ENCODE data around the gene KCNH6. TPM values are rescaled to one million over a fixed set of nuclear protein-coding genes. Genes with fewer than 3 reads are reported as not detected.

Gene KCNH6
- polyA plus RNA-seq, 10 donors, result 0.06 to 0.10 TPM; not detected in 8

- DNase-seq, result no peak
Measured at GRCh38 chr17:63483655-63484575, 39.2 kb upstream of the KCNH6 start.

GRCh38 chr17:63486317-63487013 lies 36.7 kb upstream of the KCNH6 start:
- no peak for DNase-seq

DNA sequence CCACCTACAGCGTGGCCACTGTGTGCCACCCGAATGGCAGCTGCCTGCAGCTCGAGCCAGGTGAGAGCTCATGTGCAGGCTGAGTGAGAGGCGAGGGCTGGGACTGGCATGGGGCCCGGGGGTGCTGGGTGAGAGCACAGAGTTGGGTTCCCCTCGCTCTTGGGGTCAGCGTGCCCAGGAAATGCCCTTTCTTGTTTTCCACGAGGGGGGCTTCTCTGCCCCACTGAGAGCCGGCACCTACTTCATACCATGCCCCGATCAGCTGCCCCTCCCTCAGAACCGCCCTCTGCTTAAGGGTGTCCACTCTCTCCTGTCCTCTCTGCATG lies 36.2 kb upstream of the KCNH6 start:
- no peak for DNase-seq

DNA sequence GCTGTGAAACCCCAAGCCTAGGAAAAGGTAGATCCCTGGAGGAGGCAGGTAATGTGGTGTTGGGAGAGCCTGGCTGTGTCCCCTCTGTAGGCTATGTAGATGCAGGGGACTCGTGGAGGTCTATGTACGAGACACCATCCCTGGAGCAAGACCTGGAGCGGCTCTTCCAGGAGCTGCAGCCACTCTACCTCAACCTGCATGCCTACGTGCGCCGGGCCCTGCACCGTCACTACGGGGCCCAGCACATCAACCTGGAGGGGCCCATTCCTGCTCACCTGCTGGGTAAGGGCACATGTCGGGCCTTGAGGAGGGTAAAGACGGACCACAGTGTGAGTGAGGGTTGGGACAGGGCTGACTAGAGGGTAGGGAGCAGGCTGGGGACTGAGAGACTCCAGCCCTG lies 34.3 kb upstream of the KCNH6 start:
- DNase-seq, result no peak

- DNase-seq, result no peak
Measured at GRCh38 chr17:63489291-63489690, 33.9 kb upstream of the KCNH6 start.

- no peak for DNase-seq
Measured at GRCh38 chr17:63490329-63490728, 32.8 kb upstream of the KCNH6 start.

DNA sequence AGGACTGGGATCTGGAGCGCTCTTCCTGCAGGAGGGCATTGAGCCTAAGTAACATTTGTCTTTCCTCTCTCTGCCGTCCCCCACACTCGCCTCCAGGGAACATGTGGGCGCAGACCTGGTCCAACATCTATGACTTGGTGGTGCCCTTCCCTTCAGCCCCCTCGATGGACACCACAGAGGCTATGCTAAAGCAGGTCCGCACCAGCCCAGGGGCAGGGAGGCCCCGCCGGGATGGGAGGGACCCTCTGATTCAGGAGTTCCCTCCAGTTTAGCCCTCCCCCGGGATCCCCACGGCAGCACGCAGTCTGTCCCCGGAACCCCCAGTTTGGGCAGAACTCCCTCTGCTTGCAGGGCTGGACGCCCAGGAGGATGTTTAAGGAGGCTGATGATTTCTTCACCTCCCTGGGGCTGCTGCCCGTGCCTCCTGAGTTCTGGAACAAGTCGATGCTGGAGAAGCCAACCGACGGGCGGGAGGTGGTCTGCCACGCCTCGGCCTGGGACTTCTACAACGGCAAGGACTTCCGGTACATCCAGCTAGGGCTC lies 32.2 kb upstream of the KCNH6 start:
- DNase-seq, result no peak

- DNase-seq, result no peak
Measured at GRCh38 chr17:63491413-63491812, 31.7 kb upstream of the KCNH6 start.

GRCh38 chr17:63491977-63492618 lies 31.1 kb upstream of the KCNH6 start:
- DNase-seq, result no peak

- no peak for DNase-seq
Measured at GRCh38 chr17:63492940-63493339, 30.2 kb upstream of the KCNH6 start.

DNA sequence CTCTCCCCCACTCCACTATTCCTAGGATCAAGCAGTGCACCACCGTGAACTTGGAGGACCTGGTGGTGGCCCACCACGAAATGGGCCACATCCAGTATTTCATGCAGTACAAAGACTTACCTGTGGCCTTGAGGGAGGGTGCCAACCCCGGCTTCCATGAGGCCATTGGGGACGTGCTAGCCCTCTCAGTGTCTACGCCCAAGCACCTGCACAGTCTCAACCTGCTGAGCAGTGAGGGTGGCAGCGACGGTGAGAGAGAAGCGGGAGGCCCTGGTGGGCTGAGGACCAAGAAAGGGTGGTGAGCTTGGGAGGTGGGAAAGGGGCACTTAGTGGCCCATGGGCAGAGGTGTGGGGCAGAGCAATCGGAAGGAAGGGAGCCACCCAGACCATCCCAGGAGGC lies 29.7 kb upstream of the KCNH6 start:
- DNase-seq, result no peak

DNA sequence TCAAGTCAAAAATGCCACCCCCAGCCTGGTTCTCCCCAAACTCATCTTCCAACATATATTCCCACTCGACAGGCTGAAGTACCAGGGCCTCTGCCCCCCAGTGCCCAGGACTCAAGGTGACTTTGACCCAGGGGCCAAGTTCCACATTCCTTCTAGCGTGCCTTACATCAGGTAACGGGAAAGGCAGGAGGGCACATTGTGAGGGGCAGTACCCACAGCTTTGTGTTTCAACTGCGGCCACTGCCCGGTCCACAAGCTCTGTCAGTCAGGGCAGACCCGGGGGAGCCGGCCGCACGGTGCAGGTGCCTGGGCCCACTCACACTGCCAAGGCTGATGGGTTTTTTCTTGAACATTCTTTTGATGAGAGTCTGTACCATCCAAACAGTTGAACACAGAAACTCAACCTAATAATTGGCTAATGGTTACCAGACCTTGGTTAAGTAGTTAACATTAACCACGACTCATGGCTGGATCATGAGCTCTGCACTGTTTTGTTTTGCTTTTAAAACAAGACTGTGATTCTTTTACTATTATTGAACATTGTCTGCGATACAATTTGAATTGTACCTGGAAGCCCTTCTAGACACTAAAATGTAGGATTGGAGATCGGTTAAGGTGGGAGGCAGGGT lies 28.7 kb upstream of the KCNH6 start:
- DNase-seq, result no peak

GRCh38 chr17:63495491-63495890 lies 27.7 kb upstream of the KCNH6 start:
- peak in 1 of 3 donors; percentile 25 for DNase-seq

DNA sequence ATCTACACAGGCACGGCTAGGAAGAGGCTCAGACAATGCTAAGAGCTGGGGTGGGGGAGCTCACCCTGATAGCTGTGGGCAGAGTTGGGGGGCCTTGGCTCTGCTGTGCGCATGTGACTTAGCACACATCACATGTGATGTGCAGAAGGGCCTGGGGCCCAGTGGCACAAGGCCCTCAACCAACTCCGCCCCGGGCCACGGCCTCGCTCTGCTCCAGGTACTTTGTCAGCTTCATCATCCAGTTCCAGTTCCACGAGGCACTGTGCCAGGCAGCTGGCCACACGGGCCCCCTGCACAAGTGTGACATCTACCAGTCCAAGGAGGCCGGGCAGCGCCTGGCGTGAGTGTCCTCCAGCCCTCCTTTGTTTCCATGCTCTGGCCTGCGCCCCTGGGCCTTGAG lies 27.0 kb upstream of the KCNH6 start:
- DNase-seq, result no peak

- DNase-seq, result no peak
Measured at GRCh38 chr17:63496663-63497400, 26.3 kb upstream of the KCNH6 start.

GRCh38 chr17:63497708-63498483 lies 25.3 kb upstream of the KCNH6 start:
- no peak for DNase-seq

DNA sequence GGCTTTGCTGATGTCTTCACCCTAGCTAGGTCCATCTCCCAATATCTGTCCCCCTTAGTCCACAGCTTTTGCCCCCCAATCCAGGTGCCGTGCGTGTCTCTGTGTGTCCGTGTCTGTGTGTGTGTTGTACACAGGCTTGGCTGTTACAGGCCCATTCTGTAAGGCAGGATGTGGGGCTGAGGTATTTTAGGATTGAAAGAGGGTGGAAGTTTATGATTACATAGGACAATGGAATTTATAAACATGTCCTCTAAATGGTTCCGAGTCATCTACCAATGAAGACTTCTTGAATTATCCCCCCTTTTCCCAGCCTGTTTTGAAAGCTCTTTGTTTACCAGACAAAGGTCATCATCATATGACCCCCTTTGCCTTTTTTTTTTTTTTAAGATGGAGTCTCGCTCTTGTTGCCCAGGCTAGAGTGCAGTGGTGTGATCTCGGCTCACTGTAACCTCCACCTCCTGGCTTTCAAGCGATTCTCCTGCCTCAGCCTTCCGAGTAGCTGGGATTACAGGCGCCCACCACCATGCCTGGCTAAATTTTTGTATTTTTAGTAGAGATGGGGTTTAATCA lies 24.4 kb upstream of the KCNH6 start:
- DNase-seq, result no peak

- DNase-seq, result no peak
Measured at GRCh38 chr17:63500543-63501390, 22.4 kb upstream of the KCNH6 start.

DNA sequence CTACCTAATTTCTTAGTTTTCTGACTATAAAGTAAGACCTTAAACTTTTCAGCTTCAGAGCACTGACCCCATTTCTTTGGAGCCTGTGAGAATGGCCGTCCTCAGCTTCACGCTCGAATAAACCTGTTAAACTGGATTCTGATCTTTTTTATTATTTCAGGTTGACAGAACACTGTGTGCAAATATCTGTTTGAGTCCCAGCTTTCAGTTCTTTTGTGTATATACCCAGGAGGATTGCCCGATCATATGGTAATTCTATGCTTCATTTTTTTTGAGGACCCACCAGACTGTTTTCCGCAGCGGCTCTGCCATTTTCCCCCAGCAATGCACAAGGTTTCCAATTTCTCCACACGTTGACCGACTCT lies 19.8 kb upstream of the KCNH6 start:
- no peak for DNase-seq

Measured in muscle of back (tissue), 11 donors.